ENCODE results near the gene MORN1.

Gene MORN1

GRCh38 chr1:2372551-2373490 is 18.5 kb downstream of the MORN1 start:
- no peak for DNase-seq

- DNase-seq, result no peak
These were observed 23.2 kb downstream of the MORN1 start for GRCh38 chr1:2368053-2368744.

- DNase-seq, result no peak
These were observed 27.4 kb downstream of the MORN1 start for GRCh38 chr1:2363847-2364513.

GRCh38 chr1:2360588-2361364 is 30.6 kb downstream of the MORN1 start:
- no peak for DNase-seq

- no peak for DNase-seq
These were observed 32.4 kb downstream of the MORN1 start for GRCh38 chr1:2358651-2359640.

- no peak for DNase-seq
These were observed 33.3 kb downstream of the MORN1 start for GRCh38 chr1:2358072-2358471.

- no peak for DNase-seq
These were observed 34.2 kb downstream of the MORN1 start for GRCh38 chr1:2356911-2357845.

- no peak for DNase-seq
These were observed 35.0 kb downstream of the MORN1 start for GRCh38 chr1:2356401-2356800.

- no peak for DNase-seq
These were observed 35.7 kb downstream of the MORN1 start for GRCh38 chr1:2355373-2356261.

DNA sequence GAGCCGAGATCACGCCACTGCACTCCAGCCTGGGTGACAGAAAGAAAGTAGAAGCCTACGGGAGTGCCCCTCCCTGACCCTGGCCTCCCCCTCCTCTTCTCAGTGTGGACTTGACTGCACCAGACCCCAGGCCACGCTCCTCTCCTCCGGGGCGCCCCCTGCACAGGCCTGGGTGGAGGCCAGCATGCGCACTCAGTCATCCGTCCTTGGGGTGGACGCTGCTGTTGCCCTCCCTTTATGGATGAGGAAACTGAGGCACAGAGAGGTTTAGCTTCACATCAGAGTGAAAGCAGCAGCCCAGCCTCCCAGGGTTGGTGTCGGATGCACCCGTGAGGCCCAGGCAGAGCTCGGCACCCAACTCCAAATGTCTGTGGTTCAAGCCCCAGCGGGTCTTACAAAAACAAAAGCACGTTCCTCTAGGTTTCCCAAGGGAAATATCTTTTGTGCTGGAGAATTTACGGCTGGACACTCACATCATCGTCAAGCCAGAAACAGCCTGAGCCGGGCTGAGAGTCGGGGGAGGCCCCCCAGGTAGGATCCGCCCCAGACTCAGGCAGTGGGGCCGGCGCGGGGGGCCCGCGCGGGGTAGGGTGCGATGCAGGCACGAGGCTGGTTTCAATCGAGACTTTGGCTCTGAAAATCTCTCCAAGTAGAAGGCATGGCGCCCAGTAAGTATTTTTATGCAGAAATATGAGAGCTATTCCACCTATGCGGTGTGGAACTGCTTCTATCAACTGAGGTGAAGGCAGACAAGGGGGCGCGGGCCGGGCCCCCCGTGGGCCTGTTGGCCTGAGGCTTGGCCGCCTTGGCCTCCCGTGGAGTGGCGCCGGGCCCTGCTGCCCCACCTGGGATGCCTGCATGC is 36.6 kb downstream of the MORN1 start:
- DNase-seq, result no peak

DNA sequence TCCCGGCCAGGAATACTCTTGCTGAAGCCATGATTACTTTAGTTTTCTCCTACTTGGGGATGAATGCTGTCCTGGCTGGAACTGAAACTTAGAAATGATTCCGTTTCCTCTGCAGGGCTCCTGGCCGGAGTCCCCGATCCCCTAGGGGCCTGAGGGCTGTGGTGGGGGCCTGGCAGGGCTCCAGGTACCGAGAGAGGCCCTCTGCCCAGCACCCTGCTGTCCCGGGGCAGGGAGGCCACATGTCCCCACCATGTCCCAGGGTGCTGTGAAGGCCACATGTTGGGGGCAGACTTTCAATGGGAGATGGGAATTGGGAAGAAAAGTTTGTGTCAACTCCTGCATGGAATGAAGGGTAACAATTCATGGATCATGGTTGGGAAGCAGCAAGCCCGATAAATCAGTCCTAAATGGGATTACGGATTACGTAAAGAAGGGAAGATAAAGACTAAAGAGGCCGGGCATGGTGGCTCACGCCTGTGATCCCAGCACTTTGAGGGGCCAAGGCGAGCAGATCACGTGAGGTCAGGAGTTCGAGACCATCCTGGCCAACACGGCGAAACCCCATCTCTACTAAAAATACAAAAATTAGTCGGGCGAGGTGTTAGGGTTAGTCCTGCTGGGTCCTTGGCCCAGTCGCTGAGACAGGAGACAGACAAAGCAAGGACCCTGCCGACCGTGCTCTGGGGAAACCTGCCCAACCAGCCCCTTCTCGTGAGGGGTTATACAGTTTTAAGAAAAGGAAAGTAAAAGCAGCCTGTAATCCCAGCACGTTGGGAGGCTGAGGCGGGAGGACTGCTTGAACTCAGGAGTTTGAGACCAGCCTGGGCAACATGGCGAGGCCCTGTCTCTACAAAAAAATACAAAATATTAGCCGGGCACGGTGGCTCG is 37.6 kb downstream of the MORN1 start:
- DNase-seq, result no peak

- DNase-seq, result no peak
These were observed 38.3 kb downstream of the MORN1 start for GRCh38 chr1:2352897-2353550.

DNA sequence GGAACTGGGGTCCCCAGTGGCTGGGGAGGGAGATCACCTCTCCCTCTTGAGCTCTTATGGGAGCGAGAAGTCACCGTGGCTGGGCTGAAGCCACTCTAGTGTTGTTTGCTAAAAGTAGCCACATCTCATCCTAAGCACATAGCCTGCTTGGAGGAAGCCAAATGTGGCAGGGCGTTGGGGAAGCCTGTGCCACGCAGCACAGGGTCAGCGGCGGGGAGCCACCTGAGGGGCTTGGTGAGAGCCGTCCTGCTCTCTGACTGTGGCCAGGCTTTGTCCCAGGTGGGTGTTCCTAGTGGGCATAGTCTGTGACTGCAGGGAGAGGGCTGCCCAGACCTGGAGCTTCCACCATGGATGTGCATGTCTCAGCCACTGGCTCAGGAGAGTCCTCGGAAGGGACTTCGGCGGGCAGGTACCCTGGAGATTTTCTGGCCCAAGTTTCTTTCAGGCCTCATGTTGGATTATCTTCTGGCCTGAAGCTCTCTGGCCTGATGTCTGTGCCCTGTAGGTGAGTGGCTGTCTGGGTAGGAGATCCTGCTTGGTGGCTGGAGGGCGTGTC is 38.9 kb downstream of the MORN1 start:
- DNase-seq, result no peak

- no peak for DNase-seq
These were observed 39.6 kb downstream of the MORN1 start for GRCh38 chr1:2351723-2352122.

- DNase-seq, result no peak
These were observed 40.3 kb downstream of the MORN1 start for GRCh38 chr1:2350911-2351655.

DNA sequence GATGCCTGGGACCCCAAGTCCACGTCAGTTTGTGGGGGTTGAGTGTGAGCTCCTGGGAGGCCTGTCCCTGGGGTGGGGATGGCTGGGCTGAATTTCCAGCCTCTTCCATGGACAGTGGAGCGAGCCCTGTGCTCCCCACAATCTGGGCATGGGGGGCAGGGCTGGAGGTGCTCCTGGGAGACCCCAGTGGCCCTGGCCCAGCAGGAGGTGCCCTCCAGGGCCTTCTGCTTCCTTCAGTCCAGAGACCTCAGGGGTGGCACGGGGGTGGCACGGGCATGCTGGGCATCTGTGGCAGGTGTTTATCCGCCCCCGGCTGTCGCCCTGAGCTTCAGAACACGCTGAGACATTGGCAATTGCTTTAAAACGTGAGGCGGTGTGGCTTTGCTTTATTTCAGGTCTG is 40.9 kb downstream of the MORN1 start:
- DNase-seq, result no peak

Measured in NCI-H187 (cell line).